SK-N-SH treated with all-trans-retinoic acid at 6 μM for 48 hours (cell line): Measurements from ENCODE around the gene GPR6.

Source experiments
- ATAC-seq: fragments of 200-7000 bp; cut with Tn5 transposase; 3 replicates; pipeline ENCODE4 v1.9.1; 2020; ENCODE audit warnings: mild to moderate bottlenecking, moderate library complexity
- ARNTL ChIP-seq: fragments of 450-650 bp; formaldehyde crosslinking; IDR thresholded peaks from 2 replicates; pipeline ENCODE4 v1.5.0; 2020; ENCODE audit warnings: low read depth, mild to moderate bottlenecking, moderate library complexity, borderline replicate concordance
- BACH2 ChIP-seq: fragments of 250-450 bp; sonication (Bioruptor Pico); IDR thresholded peaks from 2 replicates; pipeline ENCODE4 v1.9.0; 2021; ENCODE audit warnings: mild to moderate bottlenecking, borderline replicate concordance
- CSDC2 ChIP-seq: fragments of 250-450 bp; sonication (Bioruptor Pico); IDR thresholded peaks from 2 replicates; pipeline ENCODE4 v1.5.0; 2020; ENCODE audit warnings: mild to moderate bottlenecking, moderate library complexity
- CSRNP3 ChIP-seq: fragments of 250-450 bp; sonication (Bioruptor Pico); IDR thresholded peaks from 2 replicates; pipeline ENCODE4 v1.5.1; 2021; ENCODE audit warnings: mild to moderate bottlenecking, moderate library complexity
- ESRRG ChIP-seq: fragments of 250-450 bp; sonication (Bioruptor Pico); IDR thresholded peaks from 2 replicates; pipeline ENCODE4 v1.6.1; 2021; ENCODE audit warnings: mild to moderate bottlenecking
- GLIS3 ChIP-seq: fragments of 250-450 bp; sonication (Bioruptor Pico); IDR thresholded peaks from 2 replicates; pipeline ENCODE4 v1.5.0; 2020; ENCODE audit warnings: mild to moderate bottlenecking, moderate library complexity
- ISL1 ChIP-seq: fragments of 250-450 bp; sonication (Bioruptor Pico); IDR thresholded peaks from 2 replicates; pipeline ENCODE4 v2.1.2; 2022; ENCODE audit warnings: mild to moderate bottlenecking, moderate library complexity
- PATZ1 ChIP-seq: fragments of 250-450 bp; sonication (Bioruptor Pico); IDR thresholded peaks from 2 replicates; pipeline ENCODE4 v1.8.0; 2020; ENCODE audit warnings: mild to moderate bottlenecking, moderate library complexity, borderline replicate concordance
- POU6F1 ChIP-seq: fragments of 250-450 bp; sonication (Bioruptor Pico); IDR thresholded peaks from 2 replicates; pipeline ENCODE4 v1.8.0; 2021; ENCODE audit warnings: low read depth, mild to moderate bottlenecking, moderate library complexity, borderline replicate concordance
- PPARA ChIP-seq: fragments of 250-450 bp; sonication (Bioruptor Pico); IDR thresholded peaks from 2 replicates; pipeline ENCODE4 v1.5.0; 2020; ENCODE audit warnings: mild to moderate bottlenecking, borderline replicate concordance
- RARB ChIP-seq: fragments of 250-450 bp; sonication (Bioruptor Pico); IDR thresholded peaks from 2 replicates; pipeline ENCODE4 v1.8.0; 2021; ENCODE audit warnings: mild to moderate bottlenecking, moderate library complexity
- SNAI2 ChIP-seq: fragments of 250-450 bp; sonication (Bioruptor Pico); IDR thresholded peaks from 2 replicates; pipeline ENCODE4 v1.5.0; 2020; ENCODE audit warnings: mild to moderate bottlenecking, moderate library complexity
- TCF4 ChIP-seq: fragments of 250-450 bp; sonication (Bioruptor Pico); IDR thresholded peaks from 2 replicates; pipeline ENCODE4 v1.8.0; 2021; ENCODE audit warnings: mild to moderate bottlenecking, moderate library complexity, borderline replicate concordance
- TOX ChIP-seq: fragments of 250-450 bp; sonication (Bioruptor Pico); IDR thresholded peaks from 2 replicates; pipeline ENCODE4 v1.8.0; 2021; ENCODE audit warnings: mild to moderate bottlenecking, moderate library complexity, borderline replicate concordance
- TSHZ2 ChIP-seq: fragments of 250-450 bp; sonication (Bioruptor Pico); IDR thresholded peaks from 2 replicates; pipeline ENCODE4 v1.5.0; 2020; ENCODE audit warnings: mild to moderate bottlenecking, moderate library complexity
- ZC3H10 ChIP-seq: fragments of 250-450 bp; sonication (Bioruptor Pico); IDR thresholded peaks from 2 replicates; pipeline ENCODE4 v1.5.1; 2021; ENCODE audit warnings: mild to moderate bottlenecking, moderate library complexity
- ZFP3 ChIP-seq: fragments of 250-450 bp; sonication (Bioruptor Pico); IDR thresholded peaks from 2 replicates; pipeline ENCODE4 v1.5.0; 2020; ENCODE audit warnings: mild to moderate bottlenecking, moderate library complexity
- ZFP30 ChIP-seq: fragments of 450-650 bp; formaldehyde crosslinking; IDR thresholded peaks from 2 replicates; pipeline ENCODE4 v1.5.0; 2022; ENCODE audit warnings: mild to moderate bottlenecking, moderate library complexity
- ZNF565 ChIP-seq: fragments of 450-650 bp; formaldehyde crosslinking; conservative IDR thresholded peaks from 2 replicates; pipeline ENCODE4 v1.5.0; 2020; ENCODE audit warnings: low read depth, mild to moderate bottlenecking, moderate library complexity
- ZNF70 ChIP-seq: fragments of 450-650 bp; formaldehyde crosslinking; IDR thresholded peaks from 2 replicates; pipeline ENCODE4 v1.5.0; 2020; ENCODE audit warnings: mild to moderate bottlenecking, moderate library complexity
- ZNF8 ChIP-seq: fragments of 450-650 bp; formaldehyde crosslinking; IDR thresholded peaks from 2 replicates; pipeline ENCODE4 v1.5.0; 2020; ENCODE audit warnings: mild to moderate bottlenecking, moderate library complexity

The GPR6 gene

GRCh38 chr6:109978174-109979032 is at the start of gene GPR6:
GPR6 (plus strand) TSS chr6:109978311; CDS start chr6:109979113, 802 bp downstream.
- TF ChIP-seq ISL1 (CRISPR knock-in tag), result peak; percentile 14; the same call in 1 of the 2 replicates
- 0 out of 2 replicates have a peak, but pooled peaks have one; percentile 38 for TF ChIP-seq SNAI2 (CRISPR knock-in tag)
- no peak; the same call in 1 of the 2 replicates for TF ChIP-seq ZFP3 (CRISPR knock-in tag)
- TF ChIP-seq RARB (CRISPR knock-in tag), result no peak
- TF ChIP-seq ARNTL (CRISPR knock-in tag), result no peak
- no peak for TF ChIP-seq GLIS3 (CRISPR knock-in tag)
- TF ChIP-seq TCF4 (CRISPR knock-in tag), result no peak
- peak; percentile 95 for ATAC-seq

- TF ChIP-seq POU6F1 (CRISPR knock-in tag), result no peak
- no peak for TF ChIP-seq ARNTL (CRISPR knock-in tag)
- no peak for TF ChIP-seq TOX (CRISPR knock-in tag)
- TF ChIP-seq RARB (CRISPR knock-in tag), result no peak
- TF ChIP-seq, all 23 proteins: peak for 0
- ATAC-seq, result no peak
These were observed 43.8 kb upstream of the GPR6 start for GRCh38 chr6:109934293-109934692.

- TF ChIP-seq ZNF70 (CRISPR knock-in tag) (no peak), PPARA (CRISPR knock-in tag) (no peak), BACH2 (CRISPR knock-in tag) (no peak), SNAI2 (CRISPR knock-in tag) (no peak), TOX (CRISPR knock-in tag) (no peak), GLIS3 (CRISPR knock-in tag) (no peak), ZFP30 (CRISPR knock-in tag) (no peak), ZNF8 (CRISPR knock-in tag) (no peak), ZFP3 (CRISPR knock-in tag) (no peak), ISL1 (CRISPR knock-in tag) (no peak), TSHZ2 (CRISPR knock-in tag) (no peak), PATZ1 (no peak), ZNF565 (CRISPR knock-in tag) (no peak)
- ATAC-seq, result no peak
These were observed 38.5 kb upstream of the GPR6 start for GRCh38 chr6:109939654-109940053.

GRCh38 chr6:109944448-109944847 is 33.7 kb upstream of the GPR6 start:
- no peak for TF ChIP-seq ZFP30 (CRISPR knock-in tag)
- no peak for TF ChIP-seq PATZ1
- TF ChIP-seq BACH2 (CRISPR knock-in tag), result no peak
- TF ChIP-seq RARB (CRISPR knock-in tag), result no peak
- no peak for TF ChIP-seq CSRNP3
- TF ChIP-seq CSDC2 (CRISPR knock-in tag), result no peak
- TF ChIP-seq ARNTL (CRISPR knock-in tag), result no peak
- TF ChIP-seq ZC3H10 (CRISPR knock-in tag), result no peak
- no peak for TF ChIP-seq ESRRG (CRISPR knock-in tag)
- TF ChIP-seq ZNF565 (CRISPR knock-in tag), result no peak
- TF ChIP-seq ZNF8 (CRISPR knock-in tag), result no peak
- no peak for TF ChIP-seq ZNF70 (CRISPR knock-in tag)
- ATAC-seq, result no peak
